ENCODE data around the gene MAST4.

MAST4 gene

GRCh38 chr5:67030289-67031056 is 434.3 kb downstream of the MAST4 start:
- DNase-seq (ENCODE audit: low read depth in 2 of 2): peak in 1 of 2 donors; percentile 67
- TF ChIP-seq, protein P1, sequence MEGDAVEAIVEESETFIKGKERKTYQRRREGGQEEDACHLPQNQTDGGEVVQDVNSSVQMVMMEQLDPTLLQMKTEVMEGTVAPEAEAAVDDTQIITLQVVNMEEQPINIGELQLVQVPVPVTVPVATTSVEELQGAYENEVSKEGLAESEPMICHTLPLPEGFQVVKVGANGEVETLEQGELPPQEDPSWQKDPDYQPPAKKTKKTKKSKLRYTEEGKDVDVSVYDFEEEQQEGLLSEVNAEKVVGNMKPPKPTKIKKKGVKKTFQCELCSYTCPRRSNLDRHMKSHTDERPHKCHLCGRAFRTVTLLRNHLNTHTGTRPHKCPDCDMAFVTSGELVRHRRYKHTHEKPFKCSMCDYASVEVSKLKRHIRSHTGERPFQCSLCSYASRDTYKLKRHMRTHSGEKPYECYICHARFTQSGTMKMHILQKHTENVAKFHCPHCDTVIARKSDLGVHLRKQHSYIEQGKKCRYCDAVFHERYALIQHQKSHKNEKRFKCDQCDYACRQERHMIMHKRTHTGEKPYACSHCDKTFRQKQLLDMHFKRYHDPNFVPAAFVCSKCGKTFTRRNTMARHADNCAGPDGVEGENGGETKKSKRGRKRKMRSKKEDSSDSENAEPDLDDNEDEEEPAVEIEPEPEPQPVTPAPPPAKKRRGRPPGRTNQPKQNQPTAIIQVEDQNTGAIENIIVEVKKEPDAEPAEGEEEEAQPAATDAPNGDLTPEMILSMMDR (IDR thresholded peaks at IDR 0.05; ENCODE audit: low read depth, low read length): no peak
- H3K4me3 ChIP-seq (replicated peaks in 1 of 2; ENCODE audit: low read depth in 2 of 2, low read length in 2 of 2): no peak overlapping the region

- TF ChIP-seq, protein P1 (IDR thresholded peaks at IDR 0.05; ENCODE audit: low read depth, low read length): no peak
- H3K4me3 ChIP-seq (replicated peaks in 1 of 2; ENCODE audit: low read depth in 2 of 2, low read length in 2 of 2): no peak overlapping the region
- no peak for DNase-seq (ENCODE audit: low read depth in 2 of 2)
These were observed 434.9 kb downstream of the MAST4 start for GRCh38 chr5:67031057-67031443.

GRCh38 chr5:67031692-67032091 is 435.5 kb downstream of the MAST4 start:
- peak in 1 of 2 donors; percentile 37 for DNase-seq (ENCODE audit: low read depth in 2 of 2)
- TF ChIP-seq, protein P1 (IDR thresholded peaks at IDR 0.05; ENCODE audit: low read depth, low read length): no peak
- H3K4me3 ChIP-seq (replicated peaks in 1 of 2; ENCODE audit: low read depth in 2 of 2, low read length in 2 of 2): no peak overlapping the region

GRCh38 chr5:67032921-67033664 is 436.9 kb downstream of the MAST4 start:
- TF ChIP-seq, protein P1 (IDR thresholded peaks at IDR 0.05; ENCODE audit: low read depth, low read length): no peak
- H3K4me3 ChIP-seq (replicated peaks in 1 of 2; ENCODE audit: low read depth in 2 of 2, low read length in 2 of 2): no peak overlapping the region
- DNase-seq (ENCODE audit: low read depth in 2 of 2): peak; percentile 52 to 66

DNA sequence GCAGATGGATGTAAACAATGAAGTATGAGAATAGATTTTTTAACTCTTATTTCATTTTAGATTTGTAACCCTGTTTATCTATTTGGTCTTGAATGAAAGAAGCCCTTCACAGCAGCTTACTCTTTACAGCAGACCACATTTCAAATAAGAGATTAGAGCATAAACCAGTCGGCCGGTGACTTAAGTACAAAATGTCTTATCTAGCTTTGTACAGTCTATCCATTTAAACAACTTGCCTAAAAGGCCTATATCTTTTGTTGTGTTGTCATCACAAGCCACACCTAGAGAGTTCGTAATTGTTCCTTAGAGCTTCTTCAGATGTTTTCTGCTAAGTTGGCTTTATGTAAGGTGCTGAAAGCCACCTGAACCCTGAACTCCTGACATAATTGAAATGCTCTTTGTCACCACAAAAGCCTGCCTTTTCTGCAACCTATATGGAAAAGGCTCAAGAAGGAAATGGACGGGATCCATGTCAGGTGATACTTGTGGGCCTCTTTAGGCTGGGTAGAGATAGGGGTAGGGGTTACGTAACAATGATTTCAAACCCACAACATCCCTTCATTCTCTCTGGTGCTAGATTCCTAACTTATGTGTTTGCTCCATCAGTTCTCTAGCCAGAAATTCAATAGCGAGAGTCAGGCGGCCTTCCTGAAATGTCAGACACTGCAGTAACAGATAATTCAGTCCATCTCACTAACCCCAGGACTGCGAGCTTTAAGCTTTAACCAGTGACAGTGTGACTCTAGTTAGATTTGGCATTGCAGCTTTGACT is 437.9 kb downstream of the MAST4 start:
- peak in 1 of 2 donors; percentile 40 for DNase-seq (ENCODE audit: low read depth in 2 of 2)
- no peak overlapping the region for H3K4me3 ChIP-seq (replicated peaks in 1 of 2; ENCODE audit: low read depth in 2 of 2, low read length in 2 of 2)
- TF ChIP-seq, protein P1 (IDR thresholded peaks at IDR 0.05; ENCODE audit: low read depth, low read length): no peak

DNA sequence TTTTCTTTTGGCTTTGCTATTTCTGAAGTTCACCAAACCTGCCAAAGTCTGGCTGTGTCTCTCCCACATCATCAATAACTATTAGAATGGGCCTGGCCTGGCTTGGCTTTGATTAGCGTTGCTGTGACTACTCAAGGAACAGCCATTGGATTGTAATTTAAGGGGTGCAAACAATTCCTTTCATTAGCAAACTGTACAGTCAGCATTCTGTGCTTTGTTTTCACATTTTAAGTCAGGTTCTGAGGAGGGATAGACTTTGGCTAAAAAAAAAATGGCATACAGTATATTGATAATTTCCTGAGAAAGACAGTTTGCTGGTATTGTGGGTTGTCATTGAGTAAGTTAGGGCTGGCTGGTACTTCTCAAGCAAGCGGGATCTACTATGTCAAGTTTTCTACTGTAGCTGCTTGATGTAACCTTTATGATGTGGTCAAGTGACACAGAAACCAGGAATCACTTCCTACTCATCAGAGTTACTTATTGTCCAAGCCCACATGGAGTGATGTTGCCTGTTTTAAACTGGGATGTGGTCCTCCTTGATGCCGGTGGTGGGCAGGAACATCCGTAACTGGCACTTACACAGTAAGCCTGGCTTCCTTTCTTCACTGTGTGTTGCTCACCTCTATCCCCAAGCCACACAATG is 439.0 kb downstream of the MAST4 start:
- no peak for DNase-seq (ENCODE audit: low read depth in 2 of 2)
- no peak overlapping the region for H3K4me3 ChIP-seq (replicated peaks in 1 of 2; ENCODE audit: low read depth in 2 of 2, low read length in 2 of 2)
- TF ChIP-seq, protein P1 (IDR thresholded peaks at IDR 0.05; ENCODE audit: low read depth, low read length): no peak
